Endothelial cell of umbilical vein (primary cell): ENCODE measurements around the gene SEC16B. TPM values are rescaled to one million over a fixed set of nuclear protein-coding genes. Genes with fewer than 3 reads are reported as not detected.

Experiments used
- BruUV-seq: library from RNA; stranded (reverse); fragments of 400-500 nt; replicated peaks from 2 replicates; lab custom pipeline; 2021; lab: Mats Ljungman, UMichigan
- CTCF ChIA-PET: fragments of 300-600, 350-600 bp; sonication (Branson Sonifier 250); formaldehyde crosslinking; loops from one replicate; lab custom pipeline; 2021; ENCODE audit warnings: antibody characterized with exemption, inconsistent platforms; lab: Charles Lee
- POLR2A ChIA-PET: fragments of 300-600, 350-600 bp; sonication (Branson Sonifier 250); formaldehyde crosslinking; loops from one replicate; lab custom pipeline; 2021; ENCODE audit warnings: antibody characterized with exemption, inconsistent platforms; lab: Charles Lee
- DNase-seq: peaks from one replicate; pipeline ENCODE4 v3.0.0-alpha.2; 2011; ENCODE audit warnings: low read depth, low spot score
- FAIRE-seq: peaks from 2 replicates; lab custom pipeline; 2011; peaks lifted over from hg19 to GRCh38; lab: Jason Lieb, UNC
- H2AFZ ChIP-seq: 2 replicates; pipeline ENCODE4 v1.6.0; 2012; ENCODE audit warnings: low read depth, low read length, control low read depth, inconsistent platforms
- H3K27ac ChIP-seq: 2 replicates; pipeline ENCODE4 v1.5.1; 2011; ENCODE audit warnings: low read depth, mild to moderate bottlenecking, control low read depth, low read length, moderate library complexity; ENCODE audit not compliant: insufficient read depth
- H3K27me3 ChIP-seq, 2 experiments: 2 replicates each; pipeline versions ENCODE4 v1.6.0 to v1.6.1; 2011; ENCODE audit warnings: low read length in 2 of 2, mixed read lengths in 1 of 2; ENCODE audit not compliant: control insufficient read depth in 2 of 2, insufficient read depth in 2 of 2
- H3K36me3 ChIP-seq, 2 experiments: 2 replicates in 1 of 2; 3 replicates in 1 of 2; pipeline ENCODE4 v1.5.1; 2011; ENCODE audit warnings: low read length in 2 of 2, mild to moderate bottlenecking in 1 of 2, moderate library complexity in 1 of 2; ENCODE audit not compliant: control insufficient read depth in 2 of 2, insufficient read depth in 2 of 2; ENCODE audit errors: extremely low read depth in 1 of 2
- H3K4me1 ChIP-seq: 3 replicates; pipeline ENCODE4 v1.5.1; 2011; ENCODE audit warnings: mild to moderate bottlenecking, low read length; ENCODE audit not compliant: control insufficient read depth, insufficient read depth; ENCODE audit errors: extremely low read depth
- H3K4me2 ChIP-seq: 2 replicates; pipeline ENCODE4 v1.6.1; 2011; ENCODE audit warnings: low read length, control low read depth, mixed read lengths; ENCODE audit not compliant: insufficient read depth
- H3K4me3 ChIP-seq, 3 experiments: fragments of 200-600 bp in 1 of 3; sonication (generic), shearing (Covaris generic) in 1 of 3; replicated peaks in 1 of 3; 2 replicates each; pipeline ENCODE4 v1.5.1; 2011 to 2016; ENCODE audit warnings: control low read depth in 3 of 3, low read length in 3 of 3, mild to moderate bottlenecking in 2 of 3, inconsistent platforms in 1 of 3, low read depth in 1 of 3, moderate library complexity in 1 of 3; ENCODE audit not compliant: insufficient read depth in 1 of 3
- H3K79me2 ChIP-seq: 2 replicates; pipeline ENCODE4 v1.6.0; 2012; ENCODE audit warnings: low read length, inconsistent platforms; ENCODE audit not compliant: control insufficient read depth, insufficient read depth
- H3K9ac ChIP-seq: replicated peaks from 2 replicates; pipeline ENCODE3; 2011; ENCODE audit warnings: low read length, control low read depth; ENCODE audit not compliant: insufficient read depth; ENCODE audit errors: extremely low read depth
- H3K9me1 ChIP-seq: replicated peaks from 3 replicates; pipeline ENCODE4 v1.6.0; 2011; ENCODE audit warnings: mild to moderate bottlenecking, low read length; ENCODE audit not compliant: control insufficient read depth, insufficient read depth; ENCODE audit errors: extremely low read depth
- H3K9me3 ChIP-seq: replicated peaks from 2 replicates; pipeline ENCODE4 v1.5.1; 2012; ENCODE audit warnings: low read length, inconsistent platforms; ENCODE audit not compliant: control insufficient read depth, insufficient read depth
- H4K20me1 ChIP-seq: replicated peaks from 2 replicates; pipeline ENCODE3; 2011; ENCODE audit warnings: mild to moderate bottlenecking, low read length; ENCODE audit not compliant: control insufficient read depth, insufficient read depth; ENCODE audit errors: extremely low read depth
- CTCF ChIP-seq, 2 donors: IDR thresholded peaks; 1 replicate in 1 of 2; 2 replicates in 1 of 2; pipeline ENCODE4 v1.5.1; 2011; ENCODE audit warnings: low read length in 2 of 2, mild to moderate bottlenecking in 2 of 2, moderate library complexity in 2 of 2, control low read depth in 1 of 2, inconsistent platforms in 1 of 2, low read depth in 1 of 2; ENCODE audit not compliant: insufficient read depth in 1 of 2; ENCODE audit errors: extremely low read depth in 1 of 2
- EZH2 ChIP-seq: IDR thresholded peaks from 2 replicates; pipeline ENCODE4 v1.6.1; 2012; ENCODE audit warnings: borderline replicate concordance, low read depth, mild to moderate bottlenecking, moderate library complexity, low read length, inconsistent platforms; ENCODE audit not compliant: severe bottlenecking
- FOS ChIP-seq: IDR thresholded peaks from 2 replicates; pipeline ENCODE4 v1.6.1; 2011; ENCODE audit warnings: mild to moderate bottlenecking, low read length, moderate library complexity, borderline replicate concordance; ENCODE audit not compliant: insufficient read depth
- GATA2 ChIP-seq: IDR thresholded peaks from 2 replicates; pipeline ENCODE4 v1.7.0; 2011; ENCODE audit warnings: low read depth, mild to moderate bottlenecking, moderate library complexity, mixed read lengths, low read length; ENCODE audit not compliant: insufficient read length, insufficient read depth
- JUN ChIP-seq: IDR thresholded peaks from 2 replicates; pipeline ENCODE4 v1.6.1; 2011; ENCODE audit warnings: borderline replicate concordance, low read depth; ENCODE audit not compliant: insufficient read length, insufficient read depth
- MAX ChIP-seq: IDR thresholded peaks from 2 replicates; pipeline ENCODE4 v1.6.1; 2011; ENCODE audit not compliant: insufficient read depth, insufficient read length
- MYC ChIP-seq: IDR thresholded peaks from one replicate; pipeline ENCODE4 v1.6.1; 2011; ENCODE audit warnings: mild to moderate bottlenecking, low read depth, low read length
- POLR2A ChIP-seq: IDR thresholded peaks from 2 replicates; pipeline ENCODE4 v1.6.1; 2012; ENCODE audit warnings: low read depth, mild to moderate bottlenecking, control low read depth, low read length
- POLR2AphosphoS5 ChIP-seq: IDR thresholded peaks from 2 replicates; pipeline ENCODE4 v1.6.1; 2012; ENCODE audit warnings: low read depth, mild to moderate bottlenecking, control low read depth, low read length, moderate library complexity; ENCODE audit not compliant: insufficient read depth
- dilution Hi-C: fragments of 300-500 bp; cut with MboI; formaldehyde crosslinking; loops from one replicate; pipeline ENCODE4 v1.15.0; 2019; ENCODE audit warnings: low sequenced_read_pairs; ENCODE audit not compliant: extremely low pct_ligation_motif_present
- intact Hi-C: fragments of 100-400 bp; cut with micrococcal nuclease; formaldehyde crosslinking; loops from one replicate; pipeline ENCODE4 v1.10.0; 2022
- polyA plus RNA-seq, 4 experiments: library from polyadenylated mRNA; depleted of rRNA in 3 of 4; stranded (reverse) in 3 of 4; unstranded in 1 of 4; fragments of >200 nt; gene quantifications; 2 replicates each; pipeline versions ENCODE4 v1.2.1 to v1.2.3, GENCODE V29; 2011 to 2012; ENCODE audit warnings: missing spikeins in 1 of 4
- total RNA-seq: library from RNA; stranded (reverse); gene quantifications from 2 replicates; pipeline ENCODE4 v1.2.3, GENCODE V29; 2021

Gene SEC16B
- total and polyA plus RNA-seq, 2 donors (not counting 3 experiments of a cell fraction or from before 2014, with no cell fraction given) = 0.44 to 0.58 TPM

GRCh38 chr1:177914603-177915002 lies 55.3 kb downstream of the SEC16B start:
- no peaks in the 10 kb centered on the region for H4K20me1 ChIP-seq
- CTCF ChIA-PET = interaction anchor here (0.9 to 2.3 kb wide), 6 partner anchors 12 to 1018 kb away, joined by 3 to 9 read pairs (median 4); no protein-coding TSS in a partner anchor

More at GRCh38 chr1:177914603-177915002, 55.3 kb downstream of the SEC16B start:
- no peak overlapping the region for H3K4me2 ChIP-seq
- H3K79me2 ChIP-seq = no peaks in the 10 kb centered on the region
- BruUV-seq = no TSS peak
- DNase-seq (peak; percentile 19), FAIRE-seq (no peak)
- POLR2A ChIA-PET = no interaction called here
- peak overlapping the region; percentile 70 for H2AFZ ChIP-seq
- dilution Hi-C loops = no loop called here
- H3K27me3 ChIP-seq = no peaks in the 10 kb centered on the region
- intact Hi-C loops = no loop called here
- TF ChIP-seq MYC (no peak), MAX (no peak), POLR2A (no peak), JUN (no peak), POLR2AphosphoS5 (no peak), FOS (no peak), GATA2 (no peak), EZH2 (no peak), CTCF (IDR thresholded peaks at IDR 0.05; ENCODE audit: extremely low read depth in 1 of 2, insufficient read depth in 1 of 2, low read depth in 1 of 2, low read length in 2 of 2) (no peak)
- H3K36me3 ChIP-seq = no peaks in the 10 kb centered on the region
- no peak overlapping the region for H3K27ac ChIP-seq
- H3K9me1 ChIP-seq = no peaks in the 10 kb centered on the region
- no peaks in the 10 kb centered on the region for H3K9me3 ChIP-seq
- no peak overlapping the region for H3K4me3 ChIP-seq
- no peaks in the 10 kb centered on the region for H3K4me1 ChIP-seq
- H3K9ac ChIP-seq = no peak overlapping the region
